Activated naive CD8-positive, alpha-beta T cell treated with anti-CD3 and anti-CD28 coated beads for 36 hours (primary cell): ENCODE data around the gene MINDY4. TPM values are rescaled to one million over a fixed set of nuclear protein-coding genes. Genes with fewer than 3 reads are reported as not detected.

ENCODE experiments used
- DNase-seq: peaks from one replicate; pipeline ENCODE4 v3.0.0; 2021
- H3K27ac Mint-ChIP-seq: one replicate; pipeline ENCODE4 v1.8.0; 2022; ENCODE audit warnings: mild to moderate bottlenecking, moderate library complexity, mixed read lengths
- H3K27me3 Mint-ChIP-seq: one replicate; pipeline ENCODE4 v1.8.0; 2022; ENCODE audit warnings: mild to moderate bottlenecking, mixed read lengths
- H3K36me3 Mint-ChIP-seq: one replicate; pipeline ENCODE4 v1.8.0; 2021; ENCODE audit warnings: mild to moderate bottlenecking, mixed read lengths
- H3K4me1 Mint-ChIP-seq: one replicate; pipeline ENCODE4 v1.8.0; 2021; ENCODE audit warnings: mixed read lengths
- H3K4me3 Mint-ChIP-seq: one replicate; pipeline ENCODE4 v1.8.0; 2022; ENCODE audit warnings: mild to moderate bottlenecking, moderate library complexity, mixed read lengths
- H3K9me3 Mint-ChIP-seq: one replicate; pipeline ENCODE4 v1.8.0; 2022; ENCODE audit warnings: mixed read lengths
- total RNA-seq, 2 experiments: library from RNA; stranded (reverse); gene quantifications; one replicate each; pipeline ENCODE4 v1.2.3, GENCODE V29; 2021

The MINDY4 gene
- total RNA-seq, 2 experiments from 2014 or later = 1.6 to 2.0 TPM

DNA sequence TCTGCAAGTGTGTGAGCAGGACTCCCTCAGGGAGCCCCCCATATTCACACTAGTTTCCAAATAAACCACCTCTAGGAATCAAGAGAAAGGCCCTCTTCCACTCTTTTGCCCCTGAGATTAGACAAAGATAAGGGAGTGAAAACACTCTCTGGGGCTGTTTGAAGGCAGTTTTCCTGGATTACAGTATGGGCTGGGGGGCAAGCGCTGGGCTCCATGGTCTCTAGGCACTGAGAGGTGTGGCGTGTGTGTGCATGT lies 141.4 kb downstream of the MINDY4 start:
- Mint-ChIP-seq H3K27ac (no peak overlapping the region), H3K27me3 (no peaks in the 10 kb centered on the region), H3K4me3 (no peak overlapping the region), H3K4me1 (no peaks in the 10 kb centered on the region), H3K9me3 (no peaks in the 10 kb centered on the region), H3K36me3 (no peaks in the 10 kb centered on the region)
- no peak for DNase-seq

DNA sequence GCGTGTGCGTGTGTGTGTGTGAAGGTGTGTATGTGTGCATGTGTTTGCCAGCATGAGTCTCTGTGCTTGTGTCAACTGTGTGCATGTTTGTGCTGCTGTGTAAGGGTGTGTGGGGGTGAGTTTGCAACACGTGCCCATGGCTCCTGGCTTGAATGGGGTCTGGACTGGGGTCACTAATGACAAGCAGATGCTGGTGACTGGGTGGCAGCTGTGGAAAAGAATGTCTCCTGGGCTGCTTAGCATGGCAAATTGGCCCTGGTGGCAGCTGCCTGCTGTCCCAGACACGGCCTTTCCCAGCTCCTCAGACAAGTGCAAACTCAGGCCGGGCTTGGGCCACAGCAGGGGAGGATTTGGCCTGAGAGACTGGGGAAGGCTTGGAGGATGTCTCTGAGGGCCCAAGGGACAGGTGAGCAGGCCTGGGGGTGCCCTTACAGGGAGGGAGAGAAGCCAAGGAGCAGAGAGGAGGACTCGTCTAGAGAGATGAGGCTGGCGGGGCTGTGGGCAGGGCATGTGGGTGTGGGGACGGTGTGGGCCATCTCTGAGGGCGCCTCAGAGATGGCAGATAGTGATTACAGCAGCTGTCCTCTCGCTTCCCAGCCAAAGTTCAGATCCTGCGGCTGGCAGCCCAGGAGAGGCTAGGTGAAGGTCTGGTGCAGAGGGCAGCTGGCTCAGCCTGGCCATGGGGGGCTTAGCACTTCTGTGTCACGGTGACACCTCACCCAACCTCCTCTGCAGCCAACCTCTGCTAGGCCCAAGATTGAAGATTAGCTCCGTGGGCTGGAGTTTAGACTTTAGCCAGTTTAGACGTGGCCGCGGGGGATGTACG lies 142.0 kb downstream of the MINDY4 start:
- Mint-ChIP-seq H3K4me3 (no peak overlapping the region), H3K36me3 (no peaks in the 10 kb centered on the region), H3K27ac (no peak overlapping the region)

GRCh38 chr7:30913821-30914515 lies 142.8 kb downstream of the MINDY4 start:
- H3K27ac Mint-ChIP-seq = no peak overlapping the region
- H3K27me3 Mint-ChIP-seq = no peaks in the 10 kb centered on the region
- DNase-seq = no peak
- H3K4me3 Mint-ChIP-seq = no peak overlapping the region
- no peaks in the 10 kb centered on the region for H3K4me1 Mint-ChIP-seq
- no peaks in the 10 kb centered on the region for H3K9me3 Mint-ChIP-seq
- no peaks in the 10 kb centered on the region for H3K36me3 Mint-ChIP-seq

More for the DNA sequence above, 142.0 kb downstream of the MINDY4 start:
- no peaks in the 10 kb centered on the region for H3K9me3 Mint-ChIP-seq
- H3K27me3 Mint-ChIP-seq = no peaks in the 10 kb centered on the region
- no peaks in the 10 kb centered on the region for H3K4me1 Mint-ChIP-seq
- no peak for DNase-seq

DNA sequence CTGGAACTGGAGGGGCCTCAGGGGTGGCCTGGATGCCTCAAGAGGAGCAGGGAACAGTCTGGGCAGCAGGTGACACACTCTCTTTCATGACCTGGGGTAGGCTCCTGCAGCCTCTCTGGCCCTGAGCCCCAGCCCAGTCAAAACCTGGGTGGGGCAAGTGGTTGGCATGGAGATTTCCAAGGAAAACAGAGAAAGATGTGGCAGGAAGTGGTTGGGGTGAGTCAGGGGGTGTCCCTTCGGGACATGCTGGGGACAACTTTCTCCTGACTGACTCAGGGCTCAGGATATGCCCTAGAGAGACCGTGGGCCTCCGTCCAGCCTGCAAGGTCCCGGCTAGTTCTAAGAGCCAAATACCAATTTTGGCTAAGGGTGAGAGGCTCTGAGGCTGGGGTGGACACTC lies 143.4 kb downstream of the MINDY4 start:
- Mint-ChIP-seq H3K4me1 (no peaks in the 10 kb centered on the region), H3K27me3 (no peaks in the 10 kb centered on the region), H3K9me3 (no peaks in the 10 kb centered on the region), H3K4me3 (no peak overlapping the region), H3K36me3 (no peaks in the 10 kb centered on the region), H3K27ac (no peak overlapping the region)
- DNase-seq = no peak

- Mint-ChIP-seq H3K4me1 (no peaks in the 10 kb centered on the region), H3K36me3 (no peaks in the 10 kb centered on the region), H3K27me3 (no peaks in the 10 kb centered on the region), H3K9me3 (no peaks in the 10 kb centered on the region), H3K4me3 (no peak overlapping the region), H3K27ac (no peak overlapping the region)
- DNase-seq = no peak
These were observed 143.9 kb downstream of the MINDY4 start for GRCh38 chr7:30915005-30915601.

GRCh38 chr7:30915751-30916150 lies 144.5 kb downstream of the MINDY4 start:
- Mint-ChIP-seq H3K4me1 (no peaks in the 10 kb centered on the region), H3K27me3 (no peaks in the 10 kb centered on the region), H3K4me3 (no peak overlapping the region), H3K36me3 (no peaks in the 10 kb centered on the region), H3K9me3 (no peaks in the 10 kb centered on the region), H3K27ac (no peak overlapping the region)
- DNase-seq = no peak

- Mint-ChIP-seq H3K27ac (no peak overlapping the region), H3K4me3 (no peak overlapping the region), H3K9me3 (no peaks in the 10 kb centered on the region), H3K4me1 (no peaks in the 10 kb centered on the region), H3K36me3 (no peaks in the 10 kb centered on the region), H3K27me3 (no peaks in the 10 kb centered on the region)
- no peak for DNase-seq
These were observed 145.0 kb downstream of the MINDY4 start for GRCh38 chr7:30916255-30916654.

DNA sequence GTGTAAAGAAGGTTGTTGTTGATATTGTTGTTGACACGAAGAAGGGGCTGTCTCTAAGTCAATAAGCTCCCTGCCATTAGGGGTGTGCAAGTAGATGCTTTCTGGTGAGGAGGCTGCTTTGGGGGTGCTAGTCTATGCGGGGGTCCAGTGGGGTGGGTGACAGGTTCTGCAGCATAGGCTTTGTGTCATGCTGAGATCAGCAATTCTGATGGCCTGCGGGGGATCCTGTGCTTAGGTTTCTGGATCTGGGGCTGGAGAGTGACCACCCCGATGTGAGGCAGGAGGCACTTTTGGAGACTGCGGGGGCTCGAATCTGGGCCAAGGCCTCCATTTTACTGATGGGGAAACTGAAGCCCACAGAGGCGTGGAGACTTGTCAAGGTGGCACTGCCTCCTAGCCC lies 145.6 kb downstream of the MINDY4 start:
- Mint-ChIP-seq H3K9me3 (no peaks in the 10 kb centered on the region), H3K36me3 (no peaks in the 10 kb centered on the region), H3K4me1 (no peaks in the 10 kb centered on the region), H3K27ac (no peak overlapping the region), H3K27me3 (no peaks in the 10 kb centered on the region), H3K4me3 (no peak overlapping the region)
- DNase-seq = no peak

- H3K27me3 Mint-ChIP-seq = no peaks in the 10 kb centered on the region
- no peak overlapping the region for H3K27ac Mint-ChIP-seq
- no peaks in the 10 kb centered on the region for H3K4me1 Mint-ChIP-seq
- no peak overlapping the region for H3K4me3 Mint-ChIP-seq
- H3K9me3 Mint-ChIP-seq = no peaks in the 10 kb centered on the region
- no peak for DNase-seq
- H3K36me3 Mint-ChIP-seq = no peaks in the 10 kb centered on the region
These were observed 146.1 kb downstream of the MINDY4 start for GRCh38 chr7:30917216-30917893.

DNA sequence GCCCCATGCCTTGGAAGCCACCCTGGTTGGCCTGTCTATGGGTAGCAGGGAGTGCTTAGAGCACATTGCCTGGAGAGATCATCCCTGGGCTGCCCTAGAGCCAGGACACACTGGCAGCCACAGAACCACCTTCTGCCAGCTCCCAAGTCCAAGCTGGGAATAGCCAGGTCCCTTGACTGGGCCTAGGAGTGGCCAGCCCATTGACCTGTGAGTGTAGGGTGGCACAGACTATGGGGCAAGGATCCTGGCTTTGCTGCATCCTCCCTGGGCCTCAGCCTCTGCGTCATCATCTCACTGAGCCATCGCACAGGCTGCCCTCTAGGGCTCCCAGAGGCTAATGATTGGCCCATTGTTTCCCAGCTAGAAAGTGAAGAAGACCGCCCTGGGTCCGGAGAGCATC lies 147.5 kb downstream of the MINDY4 start:
- H3K4me3 Mint-ChIP-seq = no peak overlapping the region
- H3K4me1 Mint-ChIP-seq = no peaks in the 10 kb centered on the region
- H3K9me3 Mint-ChIP-seq = no peaks in the 10 kb centered on the region
- no peaks in the 10 kb centered on the region for H3K27me3 Mint-ChIP-seq
- no peak for DNase-seq
- no peak overlapping the region for H3K27ac Mint-ChIP-seq
- no peaks in the 10 kb centered on the region for H3K36me3 Mint-ChIP-seq

- Mint-ChIP-seq H3K9me3 (no peaks in the 10 kb centered on the region), H3K27ac (no peak overlapping the region), H3K27me3 (no peaks in the 10 kb centered on the region), H3K4me1 (no peaks in the 10 kb centered on the region), H3K4me3 (no peak overlapping the region), H3K36me3 (no peaks in the 10 kb centered on the region)
- no peak for DNase-seq
These were observed 148.9 kb downstream of the MINDY4 start for GRCh38 chr7:30920021-30920583.

DNA sequence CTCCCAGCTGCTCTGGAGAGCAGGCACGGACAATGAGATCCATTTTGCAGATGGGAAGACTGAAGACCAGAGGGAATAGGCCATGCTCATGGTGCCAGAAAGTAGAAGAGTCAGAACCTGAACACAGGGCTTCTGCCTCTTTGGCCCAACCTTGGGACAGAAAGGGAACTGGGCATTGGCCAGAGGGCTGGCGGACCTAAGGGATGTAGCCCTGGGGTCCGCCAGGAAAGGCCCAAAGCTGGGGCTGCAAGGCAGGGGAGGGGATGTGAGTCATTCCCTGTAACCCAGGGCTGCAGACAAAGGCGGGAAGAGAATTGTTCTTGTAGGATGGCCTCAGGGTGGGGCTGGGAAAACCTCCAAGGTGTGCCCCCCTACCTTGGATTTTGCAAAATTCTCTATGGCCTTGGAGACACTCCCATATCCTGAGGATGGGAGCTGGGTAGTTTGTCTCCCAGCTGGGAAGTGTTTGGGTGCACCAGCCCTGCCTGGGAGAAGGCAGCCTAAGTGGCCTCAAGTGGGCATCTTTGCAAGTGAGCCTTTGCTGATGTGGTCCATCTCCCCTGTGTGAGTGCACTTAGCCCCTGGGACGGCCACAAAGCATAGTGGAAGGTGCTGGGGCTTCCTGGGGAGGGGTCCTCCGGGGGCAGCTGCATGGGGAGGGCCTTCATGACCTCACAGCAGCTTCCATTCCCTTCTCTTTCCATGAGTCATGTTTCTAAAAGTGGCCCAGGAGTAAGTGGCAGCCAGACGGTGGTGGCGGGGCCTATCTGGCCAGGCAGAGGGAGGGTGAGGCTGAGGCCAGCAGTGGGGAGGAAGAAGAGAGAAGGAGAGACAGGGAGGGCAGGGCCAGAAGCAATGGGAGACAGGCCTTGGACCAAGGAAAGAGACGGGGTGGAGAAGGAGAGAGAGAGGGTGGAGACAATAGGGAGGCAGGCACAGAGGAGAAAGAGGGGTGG lies 149.6 kb downstream of the MINDY4 start:
- Mint-ChIP-seq H3K27ac (no peak overlapping the region), H3K4me1 (no peaks in the 10 kb centered on the region), H3K9me3 (no peaks in the 10 kb centered on the region), H3K36me3 (no peaks in the 10 kb centered on the region), H3K27me3 (no peaks in the 10 kb centered on the region), H3K4me3 (no peak overlapping the region)
- DNase-seq = no peak

GRCh38 chr7:30921540-30922401 lies 150.6 kb downstream of the MINDY4 start:
- H3K27ac Mint-ChIP-seq = no peak overlapping the region
- no peak overlapping the region for H3K4me3 Mint-ChIP-seq
- H3K4me1 Mint-ChIP-seq = no peaks in the 10 kb centered on the region
- no peaks in the 10 kb centered on the region for H3K9me3 Mint-ChIP-seq
- no peaks in the 10 kb centered on the region for H3K27me3 Mint-ChIP-seq
- DNase-seq = no peak
- H3K36me3 Mint-ChIP-seq = no peaks in the 10 kb centered on the region
